B cell (primary cell): ENCODE data around the gene RPL11. TPM values are rescaled to one million over a fixed set of nuclear protein-coding genes. Genes with fewer than 3 reads are reported as not detected.

Source experiments
- ATAC-seq: fragments of 200-7000 bp; cut with Tn5 transposase; one replicate; pipeline ENCODE4 v1.10.0; 2021; ENCODE audit warnings: low read depth, mild to moderate bottlenecking, moderate number of reproducible peaks, moderate library complexity
- CTCF ChIA-PET: fragments of 350-600 bp; sonication (Branson Sonifier 250); formaldehyde crosslinking; loops from one replicate; lab custom pipeline; 2021; ENCODE audit warnings: antibody characterized with exemption, inconsistent platforms; lab: Charles Lee
- POLR2A ChIA-PET: fragments of 350-600 bp; sonication (Branson Sonifier 250); formaldehyde crosslinking; loops from one replicate; lab custom pipeline; 2021; ENCODE audit warnings: antibody characterized with exemption; lab: Charles Lee
- DNase-seq: peaks from one replicate; pipeline ENCODE4 v3.0.0; 2013
- H2AFZ ChIP-seq: 2 replicates; pipeline ENCODE4 v1.6.1; 2012; ENCODE audit warnings: mild to moderate bottlenecking, low read depth, low read length; ENCODE audit not compliant: insufficient read depth, poor library complexity, severe bottlenecking
- H3K27ac ChIP-seq, 2 donors: 1 replicate in 1 of 2; 2 replicates in 1 of 2; pipeline ENCODE4 v1.5.1; 2012 to 2013; ENCODE audit warnings: low read length in 2 of 2, mild to moderate bottlenecking in 2 of 2, moderate library complexity in 1 of 2
- H3K27me3 ChIP-seq, 4 experiments: fragments of 200-600 bp in 1 of 4; sonication (generic) in 1 of 4; replicated peaks in 1 of 4; 1 replicate in 2 of 4; 2 replicates in 2 of 4; pipeline versions ENCODE4 v1.6.1 to v1.7.0; 2013 to 2016; ENCODE audit warnings: low read length in 3 of 4, mild to moderate bottlenecking in 2 of 4, mixed read lengths in 1 of 4, moderate library complexity in 1 of 4; ENCODE audit not compliant: insufficient read depth in 4 of 4, control insufficient read depth in 3 of 4; ENCODE audit errors: control extremely low read depth in 1 of 4
- H3K36me3 ChIP-seq, 2 experiments: replicated peaks in 1 of 2; 1 replicate in 1 of 2; 2 replicates in 1 of 2; pipeline versions ENCODE4 v1.6.1 to v1.7.1; 2013; ENCODE audit warnings: low read length in 1 of 2; ENCODE audit not compliant: insufficient read depth in 2 of 2, control insufficient read depth in 1 of 2; ENCODE audit errors: control extremely low read depth in 1 of 2, extremely low read depth in 1 of 2
- H3K4me1 ChIP-seq, 2 donors: fragments of 200-600 bp in 1 of 2; sonication (generic) in 1 of 2; 1 replicate in 1 of 2; 2 replicates in 1 of 2; pipeline versions ENCODE4 v1.5.1 to v1.6.1; 2013 to 2017; ENCODE audit warnings: low read length in 2 of 2; ENCODE audit not compliant: control insufficient read depth in 2 of 2, insufficient read depth in 2 of 2
- H3K4me2 ChIP-seq: replicated peaks from 2 replicates; pipeline ENCODE3; 2012; ENCODE audit warnings: mild to moderate bottlenecking, low read depth, low read length; ENCODE audit not compliant: poor library complexity, severe bottlenecking
- H3K4me3 ChIP-seq, 5 experiments: fragments of 200-600 bp in 1 of 5; sonication (generic) in 1 of 5; 1 replicate in 3 of 5; 2 replicates in 2 of 5; pipeline versions ENCODE4 v1.5.1 to v1.7.0; 2011 to 2016; ENCODE audit warnings: low read length in 4 of 5, mild to moderate bottlenecking in 4 of 5, low read depth in 2 of 5, control low read depth in 1 of 5, moderate library complexity in 1 of 5; ENCODE audit not compliant: insufficient read depth in 1 of 5; ENCODE audit errors: control extremely low read depth in 1 of 5, extremely low read depth in 1 of 5
- H3K79me2 ChIP-seq: fragments of 200-600 bp; sonication (generic); one replicate; pipeline ENCODE4 v1.6.0; 2016; ENCODE audit warnings: low read length; ENCODE audit not compliant: control insufficient read depth, insufficient read depth
- H3K9ac ChIP-seq: fragments of 200-600 bp; sonication (generic); 2 replicates; pipeline ENCODE4 v1.6.1; 2017; ENCODE audit warnings: mild to moderate bottlenecking, low read length, moderate library complexity
- H3K9me3 ChIP-seq, 3 donors: one replicate each; pipeline versions ENCODE4 v1.6.1 to v1.7.1; 2013; ENCODE audit warnings: low read length in 2 of 3; ENCODE audit not compliant: control insufficient read depth in 2 of 3, insufficient read depth in 1 of 3; ENCODE audit errors: control extremely low read depth in 1 of 3
- H4K20me1 ChIP-seq: 2 replicates; pipeline ENCODE4 v1.6.0; 2012; ENCODE audit warnings: mild to moderate bottlenecking, low read length; ENCODE audit not compliant: insufficient read depth, control insufficient read depth, poor library complexity, severe bottlenecking
- H3K27ac Mint-ChIP-seq: one replicate; pipeline ENCODE4 v1.8.0; 2021; ENCODE audit warnings: mixed read lengths
- H3K27me3 Mint-ChIP-seq: one replicate; pipeline ENCODE4 v1.8.0; 2021; ENCODE audit warnings: mixed read lengths
- H3K4me1 Mint-ChIP-seq: one replicate; pipeline ENCODE4 v1.8.0; 2021; ENCODE audit warnings: mixed read lengths
- H3K4me3 Mint-ChIP-seq: one replicate; pipeline ENCODE4 v1.8.0; 2021; ENCODE audit warnings: mixed read lengths
- H3K9me3 Mint-ChIP-seq: one replicate; pipeline ENCODE4 v1.8.0; 2022; ENCODE audit warnings: mixed read lengths; ENCODE audit not compliant: insufficient read depth
- CTCF ChIP-seq: fragments of 200-600 bp; IDR thresholded peaks from one replicate; pipeline ENCODE4 v1.8.0; 2022; ENCODE audit warnings: antibody characterized with exemption, mild to moderate bottlenecking
- EZH2 ChIP-seq: IDR thresholded peaks from 2 replicates; pipeline ENCODE4 v1.6.1; 2012; ENCODE audit warnings: borderline replicate concordance, low read depth, mild to moderate bottlenecking, moderate library complexity, low read length; ENCODE audit not compliant: insufficient read depth, poor library complexity, severe bottlenecking
- WGBS: methylation state at CpG from one replicate; pipeline ENCODE4 v1.1.5; 2013; ENCODE audit warnings: missing lambda C conversion rate; ENCODE audit not compliant: insufficient coverage; 5-methylcytosine and 5-hydroxymethylcytosine counted together
- intact Hi-C: fragments of 100-400 bp; cut with micrococcal nuclease; formaldehyde crosslinking; loops from one replicate; pipeline ENCODE4 v1.10.0; 2022
- polyA plus RNA-seq: library from polyadenylated mRNA; depleted of rRNA; stranded (reverse); fragments of >200 nt; gene quantifications from 2 replicates; pipeline ENCODE4 v1.2.3, GENCODE V29; 2012
- total RNA-seq, 2 donors: library from RNA; stranded (reverse); fragments of 120-200 nt in 1 of 2; gene quantifications; 1 replicate in 1 of 2; 2 replicates in 1 of 2; pipeline versions ENCODE4 v1.2.3 to v1.2.4, GENCODE V29; 2013 to 2022

The RPL11 gene
- total and polyA plus RNA-seq, 2 donors (not counting 1 experiment from before 2014, with no cell fraction given): 1,373 to 1,539 TPM

GRCh38 chr1:23646091-23646490 is 45.5 kb upstream of the RPL11 start:
- ATAC-seq: no peak
- TF ChIP-seq EZH2 (no peak), CTCF (no peak)
- Histone ChIP-seq H2AFZ (no peak overlapping the region), H3K36me3 (no peaks in the 10 kb centered on the region), H3K9ac (no peak overlapping the region), H4K20me1 (no peaks in the 10 kb centered on the region), H3K4me1 (no peaks in the 10 kb centered on the region), H3K4me2 (no peak overlapping the region), H3K4me3 (no peak overlapping the region), H3K9me3 (peaks cover 0 to 12% (median 0%) of the 10 kb centered on the region in 3 donors), H3K27ac (no peak overlapping the region), H3K79me2 (no peaks in the 10 kb centered on the region), H3K27me3 (peaks cover 0 to 3% (median 0%) of the 10 kb centered on the region in 4 experiments)
- Mint-ChIP-seq H3K27ac (no peak overlapping the region), H3K9me3 (no peaks in the 10 kb centered on the region), H3K4me3 (no peak overlapping the region), H3K4me1 (peaks cover 4% of the 10 kb centered on the region), H3K27me3 (no peaks in the 10 kb centered on the region)
- intact Hi-C loops: no loop called here
- POLR2A ChIA-PET: interaction anchor here (0.5 kb wide), 1 partner anchor 115 kb away, joined by 3 read pairs; the partner anchor contains the start of gene E2F2
- no CpG with 5 or more reads among the region's 4 CpGs for WGBS
- CTCF ChIA-PET: interaction anchor here (0.9 to 2.1 kb wide), 5 partner anchors 7 to 149 kb away, joined by 3 to 9 read pairs (median 3); no protein-coding TSS in a partner anchor
- DNase-seq: no peak

- no peak overlapping the region for H3K4me3 ChIP-seq
- H3K27ac ChIP-seq: no peak overlapping the region
- peaks cover 0 to 5% (median 1%) of the 10 kb centered on the region in 4 experiments for H3K27me3 ChIP-seq
- no peaks in the 10 kb centered on the region for H3K36me3 ChIP-seq
- no peak overlapping the region for H3K4me2 ChIP-seq
- intact Hi-C loops: no loop called here
- peaks cover 0 to 12% (median 0%) of the 10 kb centered on the region in 3 donors for H3K9me3 ChIP-seq
- no peaks in the 10 kb centered on the region for H3K4me1 ChIP-seq
- H3K79me2 ChIP-seq: no peaks in the 10 kb centered on the region
- ATAC-seq (no peak), DNase-seq (no peak)
- 100% methylated on average over 4 of the region's 6 CpGs for WGBS
- Mint-ChIP-seq H3K27ac (no peak overlapping the region), H3K4me3 (no peak overlapping the region), H3K27me3 (peaks cover 3% of the 10 kb centered on the region), H3K9me3 (no peaks in the 10 kb centered on the region), H3K4me1 (peaks cover 4% of the 10 kb centered on the region)
- ChIA-PET POLR2A (no interaction called here), CTCF (interaction anchor here (0.9 to 2.1 kb wide), 6 partner anchors 9 to 150 kb away, joined by 3 to 9 read pairs (median 4); no protein-coding TSS in a partner anchor)
- H2AFZ ChIP-seq: no peak overlapping the region
- no peak for TF ChIP-seq CTCF
- no peak for TF ChIP-seq EZH2
- H4K20me1 ChIP-seq: no peaks in the 10 kb centered on the region
- no peak overlapping the region for H3K9ac ChIP-seq
Observed at GRCh38 chr1:23646541-23646940, 45.1 kb upstream of the RPL11 start.
